Measurements from ENCODE around the gene ELF1.

GRCh38 chr13:40999416-40999815 is 19.7 kb downstream of the ELF1 start:
- TF ChIP-seq, protein P1, sequence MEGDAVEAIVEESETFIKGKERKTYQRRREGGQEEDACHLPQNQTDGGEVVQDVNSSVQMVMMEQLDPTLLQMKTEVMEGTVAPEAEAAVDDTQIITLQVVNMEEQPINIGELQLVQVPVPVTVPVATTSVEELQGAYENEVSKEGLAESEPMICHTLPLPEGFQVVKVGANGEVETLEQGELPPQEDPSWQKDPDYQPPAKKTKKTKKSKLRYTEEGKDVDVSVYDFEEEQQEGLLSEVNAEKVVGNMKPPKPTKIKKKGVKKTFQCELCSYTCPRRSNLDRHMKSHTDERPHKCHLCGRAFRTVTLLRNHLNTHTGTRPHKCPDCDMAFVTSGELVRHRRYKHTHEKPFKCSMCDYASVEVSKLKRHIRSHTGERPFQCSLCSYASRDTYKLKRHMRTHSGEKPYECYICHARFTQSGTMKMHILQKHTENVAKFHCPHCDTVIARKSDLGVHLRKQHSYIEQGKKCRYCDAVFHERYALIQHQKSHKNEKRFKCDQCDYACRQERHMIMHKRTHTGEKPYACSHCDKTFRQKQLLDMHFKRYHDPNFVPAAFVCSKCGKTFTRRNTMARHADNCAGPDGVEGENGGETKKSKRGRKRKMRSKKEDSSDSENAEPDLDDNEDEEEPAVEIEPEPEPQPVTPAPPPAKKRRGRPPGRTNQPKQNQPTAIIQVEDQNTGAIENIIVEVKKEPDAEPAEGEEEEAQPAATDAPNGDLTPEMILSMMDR (IDR thresholded peaks at IDR 0.05), result no peak
- no peak for TF ChIP-seq ZFX (IDR thresholded peaks at IDR 0.05; ENCODE audit: borderline replicate concordance)
